Spleen (tissue), 7 donors: Measurements from ENCODE around the gene RIC1.

Experiments
- POLR2A ChIP-seq, 3 donors: fragments of 450-650 bp; IDR thresholded peaks; one replicate each; pipeline ENCODE4 v1.5.1; 2017; ENCODE audit warnings: antibody characterized with exemption in 3 of 3, mild to moderate bottlenecking in 1 of 3
- POLR2AphosphoS5 ChIP-seq, 3 donors: sonication (generic); formaldehyde crosslinking; IDR thresholded peaks; one replicate each; pipeline ENCODE4 v1.5.1; 2017; ENCODE audit warnings: antibody characterized with exemption in 3 of 3
- TF ChIP-seq, protein P1 (sequence below), 11 experiments: fragments of 200-600 bp in 7 of 11; fragments of 450-650 bp in 4 of 11; sonication (generic) in 4 of 11; IDR thresholded peaks in 8 of 11; conservative IDR thresholded peaks in 3 of 11; 1 replicate in 7 of 11; 2 replicates in 4 of 11; pipeline versions ENCODE4 v1.4.0 to v1.8.0; 2016 to 2021; ENCODE audit warnings: antibody characterized with exemption in 11 of 11, inconsistent platforms in 4 of 11, mild to moderate bottlenecking in 1 of 11
- donor health status: DM: no; HTN: no; CAD: no; lungs with moderate emphysema.
- donor health status: DM: no; HTN: no; CAD: no.
- donor health status: DM: no; HTN: no; CAD: no.

GRCh38 chr9:5592904-5593303 is 36.0 kb upstream of the RIC1 start:
- TF ChIP-seq, protein P1, sequence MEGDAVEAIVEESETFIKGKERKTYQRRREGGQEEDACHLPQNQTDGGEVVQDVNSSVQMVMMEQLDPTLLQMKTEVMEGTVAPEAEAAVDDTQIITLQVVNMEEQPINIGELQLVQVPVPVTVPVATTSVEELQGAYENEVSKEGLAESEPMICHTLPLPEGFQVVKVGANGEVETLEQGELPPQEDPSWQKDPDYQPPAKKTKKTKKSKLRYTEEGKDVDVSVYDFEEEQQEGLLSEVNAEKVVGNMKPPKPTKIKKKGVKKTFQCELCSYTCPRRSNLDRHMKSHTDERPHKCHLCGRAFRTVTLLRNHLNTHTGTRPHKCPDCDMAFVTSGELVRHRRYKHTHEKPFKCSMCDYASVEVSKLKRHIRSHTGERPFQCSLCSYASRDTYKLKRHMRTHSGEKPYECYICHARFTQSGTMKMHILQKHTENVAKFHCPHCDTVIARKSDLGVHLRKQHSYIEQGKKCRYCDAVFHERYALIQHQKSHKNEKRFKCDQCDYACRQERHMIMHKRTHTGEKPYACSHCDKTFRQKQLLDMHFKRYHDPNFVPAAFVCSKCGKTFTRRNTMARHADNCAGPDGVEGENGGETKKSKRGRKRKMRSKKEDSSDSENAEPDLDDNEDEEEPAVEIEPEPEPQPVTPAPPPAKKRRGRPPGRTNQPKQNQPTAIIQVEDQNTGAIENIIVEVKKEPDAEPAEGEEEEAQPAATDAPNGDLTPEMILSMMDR (IDR thresholded peaks at IDR 0.05 in 8 of 11, conservative IDR thresholded peaks at IDR 0.05 in 3 of 11): no peak
- TF ChIP-seq POLR2A (IDR thresholded peaks at IDR 0.05) (no peak), POLR2AphosphoS5 (IDR thresholded peaks at IDR 0.05) (no peak)
